GM23338 (cell line): Measurements from ENCODE around the gene NCK2. TPM values are rescaled to one million over a fixed set of nuclear protein-coding genes. Genes with fewer than 3 reads are reported as not detected.
A peak's percentile ranks its signal among the peaks of the same experiment; 100 is the strongest.

Experiments used
- ATAC-seq: fragments of 200-7000 bp; cut with Tn5 transposase; 3 replicates; pipeline ENCODE4 v1.9.1; 2020
- DNase-seq: peaks from one replicate; pipeline ENCODE4 v3.0.0-alpha.2; 2015; ENCODE audit warnings: low spot score
- H2AFZ ChIP-seq: fragments of 200-600 bp; sonication (generic); 2 replicates; pipeline ENCODE4 v1.8.0; 2016; ENCODE audit warnings: antibody characterized with exemption, mild to moderate bottlenecking, moderate library complexity
- H3F3A ChIP-seq: fragments of 200-600 bp; sonication (generic); replicated peaks from 2 replicates; pipeline ENCODE4 v1.8.0; 2017; ENCODE audit warnings: antibody characterized with exemption, mixed run types, low read depth
- H3K27ac ChIP-seq: fragments of 200-600 bp; sonication (generic); 2 replicates; pipeline ENCODE4 v1.6.1; 2016; ENCODE audit warnings: low read depth
- H3K27me3 ChIP-seq: fragments of 200-600 bp; sonication (generic); 2 replicates; pipeline ENCODE4 v1.8.0; 2016; ENCODE audit warnings: mild to moderate bottlenecking, mixed run types, moderate library complexity; ENCODE audit not compliant: insufficient read depth
- H3K36me3 ChIP-seq: fragments of 200-600 bp; sonication (generic); 2 replicates; pipeline ENCODE4 v1.8.0; 2016; ENCODE audit warnings: mild to moderate bottlenecking; ENCODE audit not compliant: insufficient read depth
- H3K4me1 ChIP-seq: fragments of 200-600 bp; sonication (generic); 2 replicates; pipeline ENCODE4 v1.8.0; 2016; ENCODE audit warnings: mild to moderate bottlenecking, moderate library complexity; ENCODE audit not compliant: insufficient read depth
- H3K4me2 ChIP-seq: fragments of 200-600 bp; sonication (generic); 2 replicates; pipeline ENCODE4 v1.7.1; 2017; ENCODE audit warnings: mixed run types
- H3K4me3 ChIP-seq: fragments of 200-600 bp; sonication (generic); 2 replicates; pipeline ENCODE4 v1.6.1; 2016; ENCODE audit warnings: mixed run types
- H3K79me2 ChIP-seq: fragments of 200-600 bp; sonication (generic); replicated peaks from 2 replicates; pipeline ENCODE4 v1.8.0; 2017; ENCODE audit warnings: mild to moderate bottlenecking; ENCODE audit not compliant: insufficient read depth
- H3K9me2 ChIP-seq: fragments of 200-600 bp; sonication (generic); 2 replicates; pipeline ENCODE4 v1.8.0; 2017; ENCODE audit not compliant: insufficient read depth
- H4K20me1 ChIP-seq: fragments of 200-600 bp; sonication (generic); replicated peaks from 2 replicates; pipeline ENCODE4 v1.8.0; 2017; ENCODE audit warnings: mild to moderate bottlenecking; ENCODE audit not compliant: insufficient read depth
- H3K27ac Mint-ChIP-seq: 2 replicates; pipeline ENCODE4 v1.8.0; 2020; ENCODE audit warnings: inconsistent platforms, mild to moderate bottlenecking, moderate library complexity, mixed read lengths
- H3K27me3 Mint-ChIP-seq: 3 replicates; pipeline ENCODE4 v1.8.0; 2022; ENCODE audit warnings: low read depth, mild to moderate bottlenecking, moderate library complexity, mixed read lengths, inconsistent platforms; ENCODE audit not compliant: insufficient read depth, poor library complexity
- H3K36me3 Mint-ChIP-seq: 3 replicates; pipeline ENCODE4 v1.8.0; 2021; ENCODE audit warnings: low read depth, mild to moderate bottlenecking, inconsistent platforms, moderate library complexity, mixed read lengths
- H3K4me1 Mint-ChIP-seq: 3 replicates; pipeline ENCODE4 v1.8.0; 2020; ENCODE audit warnings: mild to moderate bottlenecking, inconsistent platforms, mixed read lengths
- H3K4me3 Mint-ChIP-seq: 3 replicates; pipeline ENCODE4 v1.8.0; 2021; ENCODE audit warnings: moderate library complexity, mild to moderate bottlenecking, inconsistent platforms, mixed read lengths
- H3K9me3 Mint-ChIP-seq: 3 replicates; pipeline ENCODE4 v1.8.0; 2020; ENCODE audit warnings: moderate library complexity, mild to moderate bottlenecking, inconsistent platforms, mixed read lengths
- CREB1 ChIP-seq: fragments of 250-450 bp; sonication (Bioruptor Pico); IDR thresholded peaks from 2 replicates; pipeline ENCODE4 v1.5.0; 2020; ENCODE audit warnings: low read depth, mild to moderate bottlenecking, moderate library complexity
- EZH2phosphoT487 ChIP-seq: fragments of 200-600 bp; sonication (generic); IDR thresholded peaks from one replicate; pipeline ENCODE4 v1.8.1; 2018; ENCODE audit warnings: antibody characterized with exemption; ENCODE audit not compliant: unreplicated experiment
- NANOG ChIP-seq: IDR thresholded peaks from 2 replicates; pipeline ENCODE4 v1.6.1; 2016; ENCODE audit warnings: antibody characterized with exemption, borderline replicate concordance
- POLR2AphosphoS5 ChIP-seq: IDR thresholded peaks from 2 replicates; pipeline ENCODE4 v1.6.1; 2016; ENCODE audit warnings: antibody characterized with exemption, low read depth
- STAT1 ChIP-seq: IDR thresholded peaks from one replicate; pipeline ENCODE4 v1.6.1; 2016; ENCODE audit warnings: antibody characterized with exemption; ENCODE audit not compliant: unreplicated experiment
- ZNF114 ChIP-seq: fragments of 250-450 bp; sonication (Bioruptor Pico); IDR thresholded peaks from 2 replicates; pipeline ENCODE4 v1.5.0; 2020; ENCODE audit warnings: mild to moderate bottlenecking, moderate library complexity
- ZNF331 ChIP-seq: fragments of 250-450 bp; sonication (Bioruptor Pico); IDR thresholded peaks from 2 replicates; pipeline ENCODE4 v1.5.0; 2020; ENCODE audit warnings: low read depth, mild to moderate bottlenecking, moderate library complexity
- polyA plus RNA-seq: library from polyadenylated mRNA; unstranded; fragments of >200 nt; fragmentation: Nextera tagmentation; extraction: Ambion mirVana; gene quantifications from 2 replicates; pipeline ENCODE4 v1.2.1, GENCODE V29; 2016
- total RNA-seq: library from RNA; depleted of rRNA; stranded (reverse); fragments of >200 nt; shearing (Covaris generic); gene quantifications from 2 replicates; pipeline ENCODE4 v1.2.3, GENCODE V29; 2014
- TF ChIP-seq, protein P1 (sequence below): IDR thresholded peaks from one replicate; pipeline ENCODE4 v1.6.1; 2018; ENCODE audit warnings: antibody characterized with exemption; ENCODE audit not compliant: unreplicated experiment
- TF ChIP-seq, protein P2 (sequence below): IDR thresholded peaks from 2 replicates; pipeline ENCODE4 v1.6.1; 2016; ENCODE audit warnings: antibody characterized with exemption
- TF ChIP-seq, protein P3 (sequence below): fragments of 250-450 bp; sonication (Bioruptor Pico); IDR thresholded peaks from 2 replicates; pipeline ENCODE4 v1.5.0; 2020; ENCODE audit warnings: mild to moderate bottlenecking, moderate library complexity

Gene NCK2
- total and polyA plus RNA-seq, 2 experiments from 2014 or later, result 26.9 to 59.9 TPM

DNA sequence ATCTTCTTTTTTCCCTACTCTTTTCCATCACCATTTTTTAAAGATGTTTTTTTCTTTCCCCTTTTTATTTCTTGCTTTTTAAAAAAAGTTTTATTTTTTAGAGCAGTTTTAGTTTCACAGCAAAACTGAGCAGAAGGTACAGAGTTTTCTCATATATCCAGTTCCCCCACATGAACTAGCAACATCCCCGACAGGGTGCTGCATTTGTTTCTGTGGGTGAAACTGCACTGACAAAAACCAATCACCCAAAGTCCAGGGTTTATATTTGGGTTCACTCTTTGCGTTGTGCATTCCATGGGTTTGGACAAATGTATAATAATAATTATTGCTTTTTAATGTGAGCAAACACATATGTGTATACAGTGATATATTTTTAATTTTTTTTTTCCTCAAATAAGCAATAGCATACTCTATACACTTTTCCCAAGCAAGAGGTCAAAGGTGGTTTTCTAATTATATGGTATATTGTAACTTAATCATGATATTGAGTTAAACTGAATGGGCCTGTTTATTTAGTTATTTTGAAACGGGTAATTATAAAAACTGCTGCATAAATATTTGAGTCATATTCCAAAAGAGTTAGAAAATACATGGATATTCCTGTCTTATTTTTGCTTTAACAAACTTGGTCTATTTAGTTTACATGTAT, 50.3 kb downstream of the NCK2 start (continued):
- TF ChIP-seq, protein P1, sequence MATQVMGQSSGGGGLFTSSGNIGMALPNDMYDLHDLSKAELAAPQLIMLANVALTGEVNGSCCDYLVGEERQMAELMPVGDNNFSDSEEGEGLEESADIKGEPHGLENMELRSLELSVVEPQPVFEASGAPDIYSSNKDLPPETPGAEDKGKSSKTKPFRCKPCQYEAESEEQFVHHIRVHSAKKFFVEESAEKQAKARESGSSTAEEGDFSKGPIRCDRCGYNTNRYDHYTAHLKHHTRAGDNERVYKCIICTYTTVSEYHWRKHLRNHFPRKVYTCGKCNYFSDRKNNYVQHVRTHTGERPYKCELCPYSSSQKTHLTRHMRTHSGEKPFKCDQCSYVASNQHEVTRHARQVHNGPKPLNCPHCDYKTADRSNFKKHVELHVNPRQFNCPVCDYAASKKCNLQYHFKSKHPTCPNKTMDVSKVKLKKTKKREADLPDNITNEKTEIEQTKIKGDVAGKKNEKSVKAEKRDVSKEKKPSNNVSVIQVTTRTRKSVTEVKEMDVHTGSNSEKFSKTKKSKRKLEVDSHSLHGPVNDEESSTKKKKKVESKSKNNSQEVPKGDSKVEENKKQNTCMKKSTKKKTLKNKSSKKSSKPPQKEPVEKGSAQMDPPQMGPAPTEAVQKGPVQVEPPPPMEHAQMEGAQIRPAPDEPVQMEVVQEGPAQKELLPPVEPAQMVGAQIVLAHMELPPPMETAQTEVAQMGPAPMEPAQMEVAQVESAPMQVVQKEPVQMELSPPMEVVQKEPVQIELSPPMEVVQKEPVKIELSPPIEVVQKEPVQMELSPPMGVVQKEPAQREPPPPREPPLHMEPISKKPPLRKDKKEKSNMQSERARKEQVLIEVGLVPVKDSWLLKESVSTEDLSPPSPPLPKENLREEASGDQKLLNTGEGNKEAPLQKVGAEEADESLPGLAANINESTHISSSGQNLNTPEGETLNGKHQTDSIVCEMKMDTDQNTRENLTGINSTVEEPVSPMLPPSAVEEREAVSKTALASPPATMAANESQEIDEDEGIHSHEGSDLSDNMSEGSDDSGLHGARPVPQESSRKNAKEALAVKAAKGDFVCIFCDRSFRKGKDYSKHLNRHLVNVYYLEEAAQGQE, result no peak

DNA sequence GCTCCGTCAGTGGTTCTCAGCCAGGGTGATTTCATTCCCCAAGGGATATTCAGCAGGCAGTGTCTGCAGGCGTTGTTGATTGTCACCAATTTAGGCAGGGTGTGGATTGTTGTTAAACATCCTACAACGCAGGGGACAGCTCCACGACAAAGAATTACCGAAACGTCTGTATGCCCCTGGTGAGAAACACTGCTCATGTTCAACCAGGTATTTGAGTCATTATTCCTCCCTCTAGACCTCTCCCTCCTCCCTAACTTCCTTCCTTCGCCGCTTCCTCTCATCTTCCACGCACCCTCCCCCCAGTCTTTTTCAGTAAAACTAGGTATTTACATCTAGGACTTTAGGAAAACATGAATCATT, 50.8 kb downstream of the NCK2 start:
- Histone ChIP-seq H3K36me3 (no peaks in the 10 kb centered on the region), H3K4me3 (no peak overlapping the region), H3K4me2 (peak overlapping the region; percentile 11), H2AFZ (no peak overlapping the region), H3K27me3 (no peaks in the 10 kb centered on the region), H3K27ac (peak overlapping the region; percentile 52; the same call in 1 of the 2 replicates), H3K79me2 (peaks cover 100% of the 10 kb centered on the region), H3K9me2 (peaks cover 16% of the 10 kb centered on the region), H4K20me1 (peaks cover 27% of the 10 kb centered on the region), H3K4me1 (peaks cover 37% of the 10 kb centered on the region), H3F3A (no peaks in the 10 kb centered on the region)
- Mint-ChIP-seq H3K27ac (peak overlapping the region; percentile 32; the same call in 1 of the 2 replicates), H3K36me3 (peaks cover 7% of the 10 kb centered on the region; the same call in 1 of the 3 replicates), H3K27me3 (peaks cover 4% of the 10 kb centered on the region), H3K9me3 (no peaks in the 10 kb centered on the region), H3K4me3 (peak overlapping the region; percentile 22; the same call in 2 of the 3 replicates), H3K4me1 (peaks cover 66% of the 10 kb centered on the region)
- DNase-seq (no peak), ATAC-seq (peak; percentile 46)
- TF ChIP-seq, protein P2, sequence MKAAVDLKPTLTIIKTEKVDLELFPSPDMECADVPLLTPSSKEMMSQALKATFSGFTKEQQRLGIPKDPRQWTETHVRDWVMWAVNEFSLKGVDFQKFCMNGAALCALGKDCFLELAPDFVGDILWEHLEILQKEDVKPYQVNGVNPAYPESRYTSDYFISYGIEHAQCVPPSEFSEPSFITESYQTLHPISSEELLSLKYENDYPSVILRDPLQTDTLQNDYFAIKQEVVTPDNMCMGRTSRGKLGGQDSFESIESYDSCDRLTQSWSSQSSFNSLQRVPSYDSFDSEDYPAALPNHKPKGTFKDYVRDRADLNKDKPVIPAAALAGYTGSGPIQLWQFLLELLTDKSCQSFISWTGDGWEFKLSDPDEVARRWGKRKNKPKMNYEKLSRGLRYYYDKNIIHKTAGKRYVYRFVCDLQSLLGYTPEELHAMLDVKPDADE, result no peak
- TF ChIP-seq ZNF114 (CRISPR knock-in tag), result no peak
- TF ChIP-seq STAT1, result no peak
- no peak for TF ChIP-seq EZH2phosphoT487
- no peak for TF ChIP-seq ZNF331
- TF ChIP-seq, protein P3, sequence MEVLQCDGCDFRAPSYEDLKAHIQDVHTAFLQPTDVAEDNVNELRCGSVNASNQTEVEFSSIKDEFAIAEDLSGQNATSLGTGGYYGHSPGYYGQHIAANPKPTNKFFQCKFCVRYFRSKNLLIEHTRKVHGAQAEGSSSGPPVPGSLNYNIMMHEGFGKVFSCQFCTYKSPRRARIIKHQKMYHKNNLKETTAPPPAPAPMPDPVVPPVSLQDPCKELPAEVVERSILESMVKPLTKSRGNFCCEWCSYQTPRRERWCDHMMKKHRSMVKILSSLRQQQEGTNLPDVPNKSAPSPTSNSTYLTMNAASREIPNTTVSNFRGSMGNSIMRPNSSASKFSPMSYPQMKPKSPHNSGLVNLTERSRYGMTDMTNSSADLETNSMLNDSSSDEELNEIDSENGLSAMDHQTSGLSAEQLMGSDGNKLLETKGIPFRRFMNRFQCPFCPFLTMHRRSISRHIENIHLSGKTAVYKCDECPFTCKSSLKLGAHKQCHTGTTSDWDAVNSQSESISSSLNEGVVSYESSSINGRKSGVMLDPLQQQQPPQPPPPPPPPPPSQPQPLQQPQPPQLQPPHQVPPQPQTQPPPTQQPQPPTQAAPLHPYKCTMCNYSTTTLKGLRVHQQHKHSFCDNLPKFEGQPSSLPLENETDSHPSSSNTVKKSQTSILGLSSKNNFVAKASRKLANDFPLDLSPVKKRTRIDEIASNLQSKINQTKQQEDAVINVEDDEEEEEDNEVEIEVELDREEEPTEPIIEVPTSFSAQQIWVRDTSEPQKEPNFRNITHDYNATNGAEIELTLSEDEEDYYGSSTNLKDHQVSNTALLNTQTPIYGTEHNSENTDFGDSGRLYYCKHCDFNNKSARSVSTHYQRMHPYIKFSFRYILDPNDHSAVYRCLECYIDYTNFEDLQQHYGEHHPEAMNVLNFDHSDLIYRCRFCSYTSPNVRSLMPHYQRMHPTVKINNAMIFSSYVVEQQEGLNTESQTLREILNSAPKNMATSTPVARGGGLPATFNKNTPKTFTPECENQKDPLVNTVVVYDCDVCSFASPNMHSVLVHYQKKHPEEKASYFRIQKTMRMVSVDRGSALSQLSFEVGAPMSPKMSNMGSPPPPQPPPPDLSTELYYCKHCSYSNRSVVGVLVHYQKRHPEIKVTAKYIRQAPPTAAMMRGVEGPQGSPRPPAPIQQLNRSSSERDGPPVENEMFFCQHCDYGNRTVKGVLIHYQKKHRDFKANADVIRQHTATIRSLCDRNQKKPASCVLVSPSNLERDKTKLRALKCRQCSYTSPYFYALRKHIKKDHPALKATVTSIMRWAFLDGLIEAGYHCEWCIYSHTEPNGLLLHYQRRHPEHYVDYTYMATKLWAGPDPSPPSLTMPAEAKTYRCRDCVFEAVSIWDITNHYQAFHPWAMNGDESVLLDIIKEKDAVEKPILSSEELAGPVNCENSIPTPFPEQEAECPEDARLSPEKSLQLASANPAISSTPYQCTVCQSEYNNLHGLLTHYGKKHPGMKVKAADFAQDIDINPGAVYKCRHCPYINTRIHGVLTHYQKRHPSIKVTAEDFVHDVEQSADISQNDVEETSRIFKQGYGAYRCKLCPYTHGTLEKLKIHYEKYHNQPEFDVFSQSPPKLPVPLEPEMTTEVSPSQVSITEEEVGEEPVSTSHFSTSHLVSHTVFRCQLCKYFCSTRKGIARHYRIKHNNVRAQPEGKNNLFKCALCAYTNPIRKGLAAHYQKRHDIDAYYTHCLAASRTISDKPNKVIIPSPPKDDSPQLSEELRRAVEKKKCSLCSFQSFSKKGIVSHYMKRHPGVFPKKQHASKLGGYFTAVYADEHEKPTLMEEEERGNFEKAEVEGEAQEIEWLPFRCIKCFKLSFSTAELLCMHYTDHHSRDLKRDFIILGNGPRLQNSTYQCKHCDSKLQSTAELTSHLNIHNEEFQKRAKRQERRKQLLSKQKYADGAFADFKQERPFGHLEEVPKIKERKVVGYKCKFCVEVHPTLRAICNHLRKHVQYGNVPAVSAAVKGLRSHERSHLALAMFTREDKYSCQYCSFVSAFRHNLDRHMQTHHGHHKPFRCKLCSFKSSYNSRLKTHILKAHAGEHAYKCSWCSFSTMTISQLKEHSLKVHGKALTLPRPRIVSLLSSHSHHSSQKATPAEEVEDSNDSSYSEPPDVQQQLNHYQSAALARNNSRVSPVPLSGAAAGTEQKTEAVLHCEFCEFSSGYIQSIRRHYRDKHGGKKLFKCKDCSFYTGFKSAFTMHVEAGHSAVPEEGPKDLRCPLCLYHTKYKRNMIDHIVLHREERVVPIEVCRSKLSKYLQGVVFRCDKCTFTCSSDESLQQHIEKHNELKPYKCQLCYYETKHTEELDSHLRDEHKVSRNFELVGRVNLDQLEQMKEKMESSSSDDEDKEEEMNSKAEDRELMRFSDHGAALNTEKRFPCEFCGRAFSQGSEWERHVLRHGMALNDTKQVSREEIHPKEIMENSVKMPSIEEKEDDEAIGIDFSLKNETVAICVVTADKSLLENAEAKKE, result no peak
- no peak for TF ChIP-seq CREB1 (CRISPR knock-in tag)
- TF ChIP-seq, protein P1, result no peak
- TF ChIP-seq NANOG, result no peak
- no peak for TF ChIP-seq POLR2AphosphoS5
